SU-DHL-6 (cell line): Measurements from ENCODE around the gene PLA2G5.

Source experiments
- H2AFZ ChIP-seq: fragments of 200-600 bp; sonication (generic); 2 replicates; pipeline ENCODE4 v1.6.1; 2014; ENCODE audit warnings: low read depth, mild to moderate bottlenecking, moderate library complexity, mixed read lengths, antibody characterized with exemption, low read length; ENCODE audit not compliant: severe bottlenecking
- H3F3A ChIP-seq: fragments of 200-600 bp; shearing (Covaris generic); 2 replicates; pipeline ENCODE4 v1.6.0; 2016; ENCODE audit warnings: antibody characterized with exemption, mild to moderate bottlenecking; ENCODE audit not compliant: insufficient read depth
- H3K27ac ChIP-seq: fragments of 200-600 bp; sonication (generic); 2 replicates; pipeline ENCODE4 v1.5.1; 2016; ENCODE audit warnings: low read depth, mild to moderate bottlenecking, low read length, moderate library complexity, mixed read lengths
- H3K27me3 ChIP-seq: fragments of 200-600 bp; sonication (generic), shearing (Covaris generic); 2 replicates; pipeline ENCODE4 v1.6.0; 2014; ENCODE audit warnings: mild to moderate bottlenecking, low read length
- H3K36me3 ChIP-seq: fragments of 200-600 bp; sonication (generic); 2 replicates; pipeline ENCODE4 v1.6.1; 2014; ENCODE audit warnings: mild to moderate bottlenecking, low read length, mixed read lengths
- H3K4me2 ChIP-seq: fragments of 300-600, 200-600 bp; shearing (Covaris generic), sonication (generic); 2 replicates; pipeline ENCODE4 v1.6.0; 2014; ENCODE audit warnings: low read length, low read depth, mild to moderate bottlenecking; ENCODE audit not compliant: poor library complexity, severe bottlenecking
- H3K4me3 ChIP-seq: fragments of 200-600 bp; sonication (generic); 2 replicates; pipeline ENCODE4 v1.5.1; 2014; ENCODE audit warnings: antibody characterized with exemption, low read length, mild to moderate bottlenecking, mixed read lengths; ENCODE audit not compliant: insufficient read depth, poor library complexity, severe bottlenecking
- H3K79me2 ChIP-seq: fragments of 200-600 bp; sonication (generic); 2 replicates; pipeline ENCODE4 v1.6.1; 2014; ENCODE audit warnings: mild to moderate bottlenecking, low read length, moderate library complexity; ENCODE audit not compliant: insufficient read depth
- H3K9ac ChIP-seq: fragments of 200-600 bp; sonication (generic); 2 replicates; pipeline ENCODE4 v1.7.0; 2014; ENCODE audit warnings: mild to moderate bottlenecking, low read length
- H3K9me2 ChIP-seq: fragments of 200-600 bp; sonication (generic); replicated peaks from 2 replicates; pipeline ENCODE4 v1.6.1; 2014; ENCODE audit warnings: low read length; ENCODE audit not compliant: insufficient read depth
- H3K9me3 ChIP-seq: fragments of 200-600 bp; sonication (generic); 2 replicates; pipeline ENCODE4 v1.6.1; 2014; ENCODE audit warnings: low read length, mixed read lengths; ENCODE audit not compliant: insufficient read depth
- H4K20me1 ChIP-seq: fragments of 200-600 bp; sonication (generic); 2 replicates; pipeline ENCODE4 v1.6.1; 2014; ENCODE audit warnings: low read depth, mild to moderate bottlenecking, antibody characterized with exemption, low read length, moderate library complexity, mixed read lengths
- EZH2phosphoT487 ChIP-seq: fragments of 200-600 bp; sonication (generic), shearing (Covaris generic); conservative IDR thresholded peaks from 2 replicates; pipeline ENCODE4 v1.6.1; 2018; ENCODE audit warnings: mild to moderate bottlenecking, antibody characterized with exemption, low read length, moderate library complexity, mixed read lengths
- TF ChIP-seq, protein P1 (sequence below): fragments of 200-600 bp; sonication (generic); IDR thresholded peaks from one replicate; pipeline ENCODE4 v1.5.1; 2017; ENCODE audit warnings: antibody characterized with exemption, mild to moderate bottlenecking, low read length, moderate library complexity; ENCODE audit not compliant: insufficient read depth, poor library complexity, severe bottlenecking

Gene PLA2G5

GRCh38 chr1:20087668-20088067 is 17.7 kb downstream of the PLA2G5 start:
- H3K27me3 ChIP-seq: no peaks in the 10 kb centered on the region

DNA sequence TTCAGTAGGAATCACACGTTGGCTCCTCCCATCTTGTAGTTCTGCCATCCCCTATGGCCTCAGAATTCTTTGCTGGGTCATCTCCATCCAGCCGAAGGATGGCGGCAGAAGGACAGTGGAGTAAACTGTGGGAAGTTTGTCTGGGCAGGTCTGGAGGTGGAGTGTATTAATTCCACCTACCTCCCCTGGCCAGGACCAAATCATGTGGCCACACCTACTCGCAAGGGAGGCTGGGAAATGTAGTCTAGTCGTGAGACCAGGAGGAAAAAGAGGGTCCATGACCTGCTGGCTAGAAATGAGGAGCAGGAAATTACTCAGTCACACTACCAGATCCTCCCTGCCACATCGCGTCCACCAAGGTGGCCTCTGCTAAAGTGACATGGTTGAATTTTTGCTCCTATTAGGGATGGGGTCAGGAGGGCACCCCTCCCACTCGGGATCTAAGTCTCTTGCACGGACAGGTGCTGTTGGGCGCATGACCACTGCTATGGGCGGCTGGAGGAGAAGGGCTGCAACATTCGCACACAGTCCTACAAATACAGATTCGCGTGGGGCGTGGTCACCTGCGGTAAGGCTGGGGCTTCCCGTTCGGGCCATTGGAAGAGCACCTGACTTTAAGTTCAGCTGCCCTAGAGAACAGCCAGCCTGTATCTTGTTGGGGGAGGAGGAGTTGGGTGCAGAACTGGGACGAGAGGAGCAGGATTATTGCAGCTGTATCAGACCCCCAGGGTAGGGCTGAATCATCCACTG is 19.5 kb downstream of the PLA2G5 start:
- Histone ChIP-seq H4K20me1 (no peaks in the 10 kb centered on the region), H3K36me3 (no peaks in the 10 kb centered on the region), H3K4me2 (no peak overlapping the region), H2AFZ (no peak overlapping the region), H3F3A (no peaks in the 10 kb centered on the region), H3K27ac (no peak overlapping the region), H3K9ac (no peak overlapping the region), H3K9me3 (no peaks in the 10 kb centered on the region), H3K4me3 (no peak overlapping the region), H3K9me2 (no peaks in the 10 kb centered on the region), H3K27me3 (no peaks in the 10 kb centered on the region), H3K79me2 (no peaks in the 10 kb centered on the region)
- TF ChIP-seq EZH2phosphoT487: no peak
- TF ChIP-seq, protein P1, sequence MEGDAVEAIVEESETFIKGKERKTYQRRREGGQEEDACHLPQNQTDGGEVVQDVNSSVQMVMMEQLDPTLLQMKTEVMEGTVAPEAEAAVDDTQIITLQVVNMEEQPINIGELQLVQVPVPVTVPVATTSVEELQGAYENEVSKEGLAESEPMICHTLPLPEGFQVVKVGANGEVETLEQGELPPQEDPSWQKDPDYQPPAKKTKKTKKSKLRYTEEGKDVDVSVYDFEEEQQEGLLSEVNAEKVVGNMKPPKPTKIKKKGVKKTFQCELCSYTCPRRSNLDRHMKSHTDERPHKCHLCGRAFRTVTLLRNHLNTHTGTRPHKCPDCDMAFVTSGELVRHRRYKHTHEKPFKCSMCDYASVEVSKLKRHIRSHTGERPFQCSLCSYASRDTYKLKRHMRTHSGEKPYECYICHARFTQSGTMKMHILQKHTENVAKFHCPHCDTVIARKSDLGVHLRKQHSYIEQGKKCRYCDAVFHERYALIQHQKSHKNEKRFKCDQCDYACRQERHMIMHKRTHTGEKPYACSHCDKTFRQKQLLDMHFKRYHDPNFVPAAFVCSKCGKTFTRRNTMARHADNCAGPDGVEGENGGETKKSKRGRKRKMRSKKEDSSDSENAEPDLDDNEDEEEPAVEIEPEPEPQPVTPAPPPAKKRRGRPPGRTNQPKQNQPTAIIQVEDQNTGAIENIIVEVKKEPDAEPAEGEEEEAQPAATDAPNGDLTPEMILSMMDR: no peak

More at GRCh38 chr1:20087668-20088067, 17.7 kb downstream of the PLA2G5 start:
- TF ChIP-seq, protein P1: peak; percentile 18
- TF ChIP-seq EZH2phosphoT487: no peak
- no peak overlapping the region for H3K4me3 ChIP-seq
- no peaks in the 10 kb centered on the region for H3K79me2 ChIP-seq
- no peaks in the 10 kb centered on the region for H3K36me3 ChIP-seq
- no peaks in the 10 kb centered on the region for H3K9me2 ChIP-seq
- H3K9me3 ChIP-seq: no peaks in the 10 kb centered on the region
- no peak overlapping the region for H3K9ac ChIP-seq
- H3K27ac ChIP-seq: no peak overlapping the region
- H4K20me1 ChIP-seq: no peaks in the 10 kb centered on the region
- no peak overlapping the region for H2AFZ ChIP-seq
- no peaks in the 10 kb centered on the region for H3F3A ChIP-seq
- no peak overlapping the region for H3K4me2 ChIP-seq

DNA sequence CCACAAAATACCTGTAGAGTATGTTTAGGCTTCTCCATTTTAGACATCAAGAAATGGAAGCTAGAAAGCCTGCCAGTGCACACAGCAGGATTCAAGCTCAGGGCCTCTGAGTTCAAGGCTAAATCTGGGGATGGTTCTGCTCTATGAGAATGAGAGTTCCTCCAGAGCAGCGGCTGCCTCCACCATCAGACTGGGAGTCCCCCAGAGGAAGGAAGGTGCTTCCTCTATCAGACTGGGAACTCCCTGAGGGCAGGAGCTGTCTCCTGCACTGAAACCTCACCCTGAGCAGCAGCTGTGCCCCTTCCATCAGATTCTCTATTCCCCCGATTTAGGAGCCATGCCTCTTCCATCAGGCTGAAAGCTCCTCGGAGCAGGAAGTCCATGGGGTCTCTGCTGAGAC is 20.1 kb downstream of the PLA2G5 start:
- no peak overlapping the region for H2AFZ ChIP-seq
- TF ChIP-seq, protein P1: no peak
- no peak for TF ChIP-seq EZH2phosphoT487

More for the DNA sequence above, 20.1 kb downstream of the PLA2G5 start:
- Histone ChIP-seq H3K36me3 (no peaks in the 10 kb centered on the region), H3K27ac (no peak overlapping the region), H4K20me1 (no peaks in the 10 kb centered on the region), H3K27me3 (no peaks in the 10 kb centered on the region), H3K4me3 (no peak overlapping the region), H3K9me3 (no peaks in the 10 kb centered on the region), H3F3A (no peaks in the 10 kb centered on the region), H3K9me2 (no peaks in the 10 kb centered on the region), H3K79me2 (no peaks in the 10 kb centered on the region), H3K9ac (no peak overlapping the region), H3K4me2 (no peak overlapping the region)
